Activated T-cell treated with anti-CD3 and anti-CD28 coated beads for 1 hour (primary cell): ENCODE measurements around the gene RAD51B.

Experiments
- DNase-seq: peaks from one replicate; pipeline ENCODE4 v3.0.0-alpha.2; 2020; ENCODE audit warnings: low read depth

The RAD51B gene

DNA sequence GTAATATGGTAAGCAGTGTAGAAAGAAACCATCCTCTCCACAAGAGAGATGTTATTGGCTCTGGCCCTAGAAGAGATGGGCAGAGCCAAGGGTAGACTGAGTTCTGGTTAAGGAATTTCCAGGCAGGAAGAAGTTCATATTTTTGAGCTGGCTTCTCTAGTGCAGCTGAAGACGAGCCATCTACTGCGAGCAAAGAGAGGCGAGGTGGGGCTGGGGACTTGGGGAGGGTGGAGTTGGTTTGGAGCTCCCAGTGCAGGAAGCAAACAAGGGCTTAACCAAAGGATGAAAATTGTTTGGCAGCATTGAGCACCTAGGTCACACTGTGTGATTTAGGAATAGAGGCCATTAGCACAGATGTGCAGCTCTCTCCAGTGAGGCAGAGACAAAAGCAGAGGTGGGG, 733.7 kb downstream of the RAD51B start:
- DNase-seq, result no peak

DNA sequence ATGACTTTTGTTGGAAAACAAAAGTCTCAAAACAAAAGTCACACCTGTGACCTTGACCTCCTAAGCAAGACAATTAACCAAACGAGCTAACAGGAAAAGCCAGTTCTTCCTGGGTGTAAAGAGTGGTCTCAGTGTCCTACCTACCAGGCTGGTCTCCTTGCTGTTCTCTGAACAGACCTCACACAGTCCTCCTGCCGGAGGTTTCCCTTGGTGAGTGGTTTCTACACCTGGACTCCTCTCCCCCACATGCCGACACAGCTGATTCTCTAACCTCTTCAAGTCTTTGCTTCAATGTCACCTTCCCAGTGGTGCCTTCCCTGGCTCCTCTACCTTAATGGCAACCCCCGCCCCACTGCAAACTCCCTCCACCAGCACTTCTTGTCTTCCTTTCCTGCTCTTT, 734.7 kb downstream of the RAD51B start:
- DNase-seq, result no peak

DNA sequence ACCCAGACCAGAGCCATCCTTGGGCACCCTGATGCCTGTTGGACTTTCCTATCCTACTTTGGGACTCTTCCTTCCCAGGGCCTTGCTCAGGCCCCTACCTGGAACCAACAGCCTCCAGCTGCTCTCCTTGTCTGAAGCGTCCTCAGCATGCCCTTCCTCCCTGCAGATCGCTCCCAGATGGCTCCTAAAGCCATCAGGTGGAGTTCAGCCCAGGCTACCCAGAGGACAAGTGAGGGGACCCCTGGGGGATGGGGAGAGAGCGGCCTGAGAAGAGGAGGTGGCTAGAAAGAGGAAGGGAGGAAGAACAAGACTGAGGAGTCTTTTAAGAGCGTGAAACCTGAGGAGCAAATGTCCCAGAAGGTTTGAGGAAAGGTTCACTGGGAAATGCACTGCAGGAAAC, 736.7 kb downstream of the RAD51B start:
- DNase-seq, result no peak

DNA sequence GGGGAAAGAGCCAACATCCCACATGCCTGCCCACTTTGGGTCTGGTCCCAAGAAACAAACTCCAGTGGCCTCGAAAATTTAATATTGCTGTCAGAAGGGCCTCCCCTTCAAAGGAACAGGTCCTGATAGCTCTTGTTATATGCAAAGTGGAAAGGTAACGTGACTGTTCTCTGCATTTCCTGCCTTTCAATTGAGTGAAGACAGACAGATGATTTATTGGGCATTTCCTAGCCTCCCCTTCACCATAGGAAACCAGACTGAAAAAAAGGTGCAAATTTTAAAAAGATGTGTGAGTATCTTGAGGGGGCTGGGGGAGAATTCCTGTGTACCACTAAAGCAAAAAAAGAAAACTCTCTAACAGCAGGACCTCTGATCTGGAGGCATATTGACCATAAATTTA, 738.1 kb downstream of the RAD51B start:
- no peak for DNase-seq

DNA sequence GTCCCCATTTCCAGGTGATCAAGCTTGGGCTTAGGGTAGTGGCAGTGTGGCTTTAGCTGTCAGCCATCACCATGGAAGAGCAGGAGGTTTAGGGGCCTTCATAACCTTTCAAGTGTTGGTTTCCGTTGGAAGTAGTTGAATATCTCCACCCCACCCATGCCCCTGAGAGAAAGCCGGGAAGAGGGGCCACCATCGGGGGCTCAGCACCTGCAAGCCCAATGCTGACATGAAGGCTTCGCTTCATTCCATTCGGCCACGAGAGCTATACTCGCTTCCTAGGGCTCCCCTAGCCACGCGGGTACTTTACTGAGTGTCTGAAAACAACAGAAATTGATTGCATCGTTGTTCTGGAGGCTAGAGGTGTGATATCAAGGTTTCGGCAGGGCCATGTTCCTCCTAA, 738.5 kb downstream of the RAD51B start:
- no peak for DNase-seq

DNA sequence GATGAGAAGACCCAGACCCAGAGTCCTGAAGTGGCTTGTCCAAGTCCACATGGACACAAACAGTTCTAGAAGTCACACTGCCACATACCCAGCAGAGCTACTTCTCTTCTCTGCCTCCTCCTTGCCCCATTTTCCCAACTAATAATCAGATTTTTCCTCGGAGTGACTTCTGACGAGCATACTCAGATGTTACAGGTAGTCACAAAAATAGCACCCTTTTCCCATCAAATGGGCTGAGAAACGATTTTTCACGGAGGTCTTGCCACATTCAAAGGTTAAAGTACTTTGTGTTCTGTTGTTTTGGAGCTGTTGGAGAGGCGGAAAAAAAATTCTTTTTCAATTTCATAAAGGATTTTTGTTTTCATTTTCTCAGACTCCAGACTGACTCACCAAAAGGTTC, 740.4 kb downstream of the RAD51B start:
- no peak for DNase-seq

DNA sequence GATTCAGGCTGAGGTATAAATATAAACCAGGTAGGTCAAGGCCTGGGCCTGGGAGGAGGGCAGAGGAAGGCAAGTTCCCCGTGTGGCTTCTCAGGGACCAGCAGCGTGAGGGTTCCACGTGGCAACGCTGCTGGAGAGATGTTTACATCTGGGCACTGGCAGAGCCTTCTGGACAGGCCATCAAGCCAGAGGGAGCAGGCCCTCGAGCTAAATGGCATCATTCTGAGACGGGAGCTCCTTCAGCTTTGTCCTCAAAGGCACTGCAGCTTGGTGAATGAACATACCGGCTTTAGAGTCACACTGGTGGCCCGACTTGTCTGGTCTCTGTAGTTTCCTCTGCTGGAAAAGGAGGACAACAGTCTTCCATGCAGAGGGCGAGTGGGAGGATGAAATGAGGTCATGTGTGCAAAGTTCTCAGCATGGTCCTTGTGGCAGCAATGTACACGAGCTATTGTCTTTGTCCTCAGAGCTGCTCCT, 742.0 kb downstream of the RAD51B start:
- DNase-seq, result no peak

DNA sequence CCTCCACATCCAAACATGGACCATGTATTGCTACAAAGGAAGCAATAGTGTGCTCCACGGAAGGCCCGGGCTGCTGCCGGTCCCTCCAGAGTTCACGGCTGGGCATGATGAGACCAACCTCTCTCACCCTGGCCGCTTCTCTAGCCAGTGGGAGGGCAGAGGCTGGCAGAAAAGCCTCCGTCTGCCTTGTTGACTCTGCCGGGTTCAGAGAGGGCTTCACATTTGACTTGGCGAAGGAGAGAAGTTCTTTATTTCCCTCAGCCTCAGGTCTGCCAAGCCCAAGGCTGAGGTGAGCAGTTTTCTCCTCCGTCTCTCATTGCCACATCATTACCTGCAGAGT, 743.3 kb downstream of the RAD51B start:
- DNase-seq, result no peak

DNA sequence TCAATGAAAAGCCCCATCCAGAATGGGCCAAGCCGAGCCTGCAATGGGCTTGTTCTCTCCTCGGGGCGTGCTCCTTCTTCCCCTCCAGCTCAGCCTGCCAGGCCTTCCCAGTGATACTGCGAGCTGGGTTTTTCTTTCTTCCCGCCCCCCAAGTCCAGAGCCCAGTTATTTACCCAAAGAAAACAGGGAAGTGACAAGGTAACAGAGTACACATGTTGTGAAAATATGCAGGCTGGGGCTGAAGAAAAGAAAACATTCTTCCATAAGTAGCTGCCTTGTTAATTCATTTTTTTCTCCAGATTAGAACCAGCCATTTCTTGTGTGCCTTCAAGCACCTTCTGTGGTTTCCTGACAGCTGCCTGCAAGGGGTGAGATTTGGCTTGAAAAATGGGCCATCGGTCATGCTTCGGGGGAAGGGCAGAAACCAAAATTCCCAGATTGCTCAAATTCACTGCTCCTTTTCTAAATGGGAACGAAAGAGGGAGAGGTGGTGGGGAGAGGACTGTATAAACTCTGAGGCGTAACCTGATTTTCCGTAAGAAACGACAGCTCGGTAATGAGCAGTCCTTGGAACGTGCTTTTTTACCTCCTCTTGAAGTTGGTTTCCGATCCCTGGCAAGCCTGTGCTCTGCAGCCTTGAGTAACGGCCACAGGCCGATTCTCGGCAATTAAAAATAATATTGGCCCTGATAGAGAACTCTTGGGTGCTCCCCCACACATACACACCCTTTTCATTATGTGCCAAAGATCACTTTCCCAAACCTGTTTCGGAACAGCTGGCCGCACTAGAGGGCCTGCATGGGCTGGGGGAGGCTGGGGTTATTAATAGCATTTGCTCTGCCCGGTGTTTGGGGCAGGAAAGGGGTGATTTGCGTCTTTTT, 743.9 kb downstream of the RAD51B start:
- DNase-seq, result no peak

DNA sequence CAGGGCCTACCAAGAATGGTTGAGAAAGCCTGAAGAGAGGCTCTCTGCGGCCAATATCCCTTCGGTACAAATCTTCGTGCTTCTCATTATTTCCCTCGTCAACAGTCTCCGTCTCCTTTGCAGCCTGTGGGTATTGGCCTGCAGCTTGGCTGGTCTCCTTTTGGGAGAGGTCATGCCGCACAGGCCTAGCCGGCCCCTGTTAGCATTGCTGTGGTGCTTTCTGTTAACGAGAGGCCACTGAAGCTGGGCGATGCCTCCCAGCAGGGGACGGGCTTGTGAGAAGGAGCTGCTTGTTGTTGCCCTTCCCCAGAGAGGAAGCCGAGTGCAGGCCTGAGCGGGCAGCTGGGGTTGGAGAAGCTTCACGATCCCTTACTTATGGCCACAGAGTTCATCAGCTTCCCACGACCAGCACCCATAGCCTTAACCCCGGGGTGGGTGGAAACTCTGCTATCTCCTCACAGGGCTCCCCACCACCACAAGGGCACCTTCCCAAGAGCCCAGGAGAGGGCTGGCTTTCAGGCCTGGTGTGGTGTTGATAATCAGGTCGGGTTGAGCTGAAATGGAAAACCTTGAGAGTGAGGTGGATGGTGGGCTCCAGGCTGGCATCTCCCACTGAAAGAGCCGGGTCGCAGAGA, 744.7 kb downstream of the RAD51B start:
- DNase-seq, result no peak

DNA sequence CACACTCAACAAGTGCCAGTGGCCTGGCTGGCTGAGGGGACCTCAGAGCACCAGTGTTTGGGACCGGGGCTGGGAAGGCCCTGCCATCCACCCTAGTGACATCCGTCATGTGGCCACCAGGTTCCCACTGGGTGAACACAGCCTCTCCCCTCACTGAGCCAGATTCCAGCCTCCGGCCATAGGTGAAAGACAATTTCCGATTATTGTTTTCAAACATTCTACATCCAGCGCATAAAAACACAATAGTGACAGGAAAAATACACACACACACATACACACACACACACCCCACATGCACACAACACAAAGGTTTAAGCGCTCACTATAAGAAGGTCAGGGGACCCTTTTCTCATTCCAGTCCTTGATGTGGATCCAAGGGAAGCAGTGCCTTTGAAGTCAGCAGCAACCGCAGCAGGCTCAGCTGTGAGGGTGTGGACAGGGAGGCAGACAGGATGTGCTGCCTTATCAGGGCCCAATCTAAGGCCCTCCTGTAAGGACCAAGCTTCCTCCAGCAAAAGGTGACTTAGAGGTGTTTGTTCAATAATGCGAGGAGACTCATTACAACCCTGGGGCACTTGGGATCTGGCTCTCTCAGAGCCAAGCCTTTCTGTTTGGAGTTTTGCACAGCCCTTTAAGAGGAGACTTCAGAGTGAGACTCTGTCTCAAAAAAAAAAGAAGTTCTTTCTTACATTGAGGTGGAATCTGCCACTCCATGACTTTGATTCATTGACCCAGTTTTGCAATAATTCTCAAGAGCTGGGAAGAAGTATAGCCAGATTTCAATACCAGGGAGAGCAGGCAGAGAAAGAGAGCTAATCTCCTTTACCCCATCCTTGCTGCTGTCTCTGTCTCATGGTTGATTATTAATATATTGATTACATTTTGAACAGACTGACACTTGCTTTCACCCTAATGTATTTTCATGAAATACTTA, 745.5 kb downstream of the RAD51B start:
- no peak for DNase-seq

DNA sequence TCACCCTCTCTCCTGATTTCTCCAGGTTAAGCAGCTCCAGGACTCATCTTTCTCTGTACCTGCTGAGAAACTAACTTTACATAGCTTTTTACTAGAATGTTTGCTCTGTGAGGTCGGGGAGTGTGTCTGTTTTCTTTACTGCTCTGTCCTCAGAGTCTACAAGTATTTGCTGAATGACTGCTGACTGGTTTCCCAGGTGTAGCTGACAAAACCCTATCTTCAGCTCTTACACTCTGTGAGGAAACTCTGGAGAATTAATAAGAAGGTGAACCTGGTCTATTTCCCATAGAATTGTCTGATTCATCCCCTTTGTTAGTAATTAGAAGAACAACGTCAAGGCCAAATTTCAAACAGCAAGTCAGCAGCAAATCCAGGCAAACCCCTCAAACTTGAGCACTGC, 746.5 kb downstream of the RAD51B start:
- no peak for DNase-seq

DNA sequence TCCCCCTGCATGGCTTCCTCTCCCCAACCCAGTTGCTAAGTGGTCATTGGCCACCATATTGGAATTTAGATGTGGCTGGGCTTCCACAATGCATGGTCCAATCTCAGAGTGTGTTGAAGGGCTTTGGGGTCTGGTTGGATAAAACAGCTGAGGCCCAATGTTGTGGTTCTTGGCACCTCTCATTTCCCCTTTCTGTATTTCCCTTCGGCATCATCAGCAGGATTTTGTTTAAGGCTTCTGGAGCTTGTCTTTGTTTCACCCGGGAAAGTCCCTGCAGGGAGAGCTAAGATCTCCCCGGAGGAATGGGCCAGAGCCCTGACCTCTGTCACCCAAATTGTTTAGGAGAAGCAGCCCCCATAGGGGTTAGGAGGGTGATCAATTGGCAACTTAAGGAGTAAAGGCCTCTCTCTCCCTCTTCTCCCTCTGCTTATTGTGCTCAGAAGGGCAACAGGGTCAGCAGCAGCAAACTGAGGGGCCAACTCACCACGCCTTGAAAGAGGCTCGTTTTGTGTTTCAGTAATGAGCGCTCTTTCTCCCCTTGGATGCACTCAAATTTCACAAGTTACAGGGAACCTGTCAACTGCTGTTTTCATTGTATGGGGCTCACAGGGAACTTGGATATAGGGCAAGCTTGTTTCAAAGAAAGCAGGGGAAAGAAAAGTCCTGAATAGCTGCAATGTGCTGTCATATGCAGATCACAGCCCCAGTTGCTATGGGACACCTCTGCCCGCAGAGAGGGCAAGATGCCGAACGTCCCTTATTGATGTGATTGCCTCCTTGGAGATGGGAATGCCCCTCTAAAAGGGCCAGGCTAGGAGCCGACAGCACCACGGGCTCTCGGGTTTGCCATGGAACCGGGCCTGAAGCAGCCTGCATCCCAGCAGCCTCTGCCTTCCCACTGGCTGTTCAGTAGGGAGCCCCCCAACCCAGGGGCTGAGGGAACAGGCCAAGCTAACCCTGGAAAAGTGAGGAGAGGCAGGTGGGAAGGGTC, 749.6 kb downstream of the RAD51B start:
- no peak for DNase-seq

DNA sequence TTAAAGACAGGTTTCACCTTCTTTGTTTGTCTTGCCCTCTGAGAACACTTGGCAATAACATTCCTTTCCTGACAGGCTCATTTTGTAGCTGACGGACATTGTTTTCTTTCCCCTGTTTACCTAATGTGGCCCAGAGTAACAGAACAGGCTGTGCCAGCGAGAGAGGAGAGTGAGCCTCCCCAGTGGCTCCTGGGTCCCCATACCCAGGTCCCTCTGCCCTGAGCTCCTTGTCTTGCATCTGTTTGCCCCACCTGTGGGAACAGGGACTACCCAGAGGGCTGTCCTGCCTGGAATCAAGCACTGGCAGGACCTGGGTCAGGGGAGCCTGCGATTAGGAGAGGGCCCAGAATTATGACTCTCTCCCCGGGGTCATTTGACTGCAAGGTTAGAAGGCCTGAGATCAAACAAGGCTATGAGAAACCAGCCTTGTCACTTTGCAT, 750.4 kb downstream of the RAD51B start:
- no peak for DNase-seq

DNA sequence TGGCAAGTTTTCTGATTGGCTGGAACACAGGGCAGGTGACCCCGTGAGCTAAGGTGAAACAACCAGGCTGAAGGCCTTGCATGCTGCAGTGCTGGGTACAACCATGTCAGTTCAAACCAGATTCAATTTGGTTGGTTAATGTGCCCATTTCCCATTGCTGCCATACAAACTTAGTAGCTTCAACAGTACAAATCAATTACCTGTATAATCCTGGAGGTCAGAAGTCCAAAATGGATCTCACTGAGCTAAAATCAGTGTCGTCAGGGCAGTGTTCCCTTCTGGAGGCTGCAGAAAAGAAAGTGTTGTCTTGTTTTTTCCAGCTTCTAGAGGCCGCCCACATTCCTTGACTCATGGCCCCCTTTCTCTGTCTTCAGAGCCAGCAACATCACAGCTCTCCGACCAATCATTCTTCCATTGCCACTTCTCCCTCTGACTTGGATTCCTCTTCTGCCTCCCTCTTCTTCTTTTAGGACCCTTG, 751.6 kb downstream of the RAD51B start:
- DNase-seq, result no peak

DNA sequence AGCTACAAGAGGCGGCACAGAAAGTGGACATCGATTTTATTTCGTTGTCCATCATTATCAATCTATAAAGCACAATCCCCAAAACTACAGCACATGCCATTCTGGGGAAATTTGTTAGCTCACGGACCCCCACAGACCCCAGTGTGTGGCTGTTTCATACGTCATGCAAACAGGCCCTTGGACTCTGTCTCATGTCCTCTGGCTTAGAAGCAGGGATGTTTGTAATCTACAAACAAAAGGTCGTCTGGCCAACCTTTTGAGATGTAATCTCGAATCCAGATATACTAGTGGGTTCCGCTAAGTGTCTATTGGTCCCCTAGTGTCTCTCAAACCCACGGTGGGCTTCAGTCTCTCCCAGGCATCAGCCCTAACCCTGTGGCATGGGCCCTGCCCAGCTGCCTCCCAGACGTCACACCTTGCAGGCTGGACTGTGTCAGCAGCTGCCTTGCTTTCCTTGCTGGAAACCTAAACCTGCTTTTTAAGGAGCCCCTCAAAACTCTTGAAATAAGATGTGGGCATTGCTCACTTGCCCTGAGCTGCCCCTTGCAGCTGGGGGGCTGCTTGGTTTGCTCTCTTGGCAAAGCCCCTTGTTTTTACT, 752.4 kb downstream of the RAD51B start:
- no peak for DNase-seq

DNA sequence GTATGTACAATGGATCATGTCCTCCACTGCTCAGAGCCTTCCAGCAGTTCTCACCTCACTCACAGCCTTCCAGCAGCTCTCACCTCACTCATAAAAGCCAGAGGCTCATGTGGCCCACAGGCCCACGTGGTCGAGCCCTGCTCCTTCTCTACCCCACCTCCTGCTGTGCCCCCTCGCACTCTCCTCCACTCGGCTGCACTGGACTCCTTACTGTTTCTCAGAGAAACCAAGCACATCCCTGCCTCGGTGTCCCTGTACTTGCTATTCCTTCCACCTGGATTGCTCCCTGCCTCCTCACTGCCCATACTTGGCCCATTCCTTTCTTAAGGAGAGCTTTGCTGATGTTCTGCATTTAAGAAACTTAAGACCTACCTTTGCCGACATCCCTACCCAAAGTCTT, 753.5 kb downstream of the RAD51B start:
- no peak for DNase-seq

DNA sequence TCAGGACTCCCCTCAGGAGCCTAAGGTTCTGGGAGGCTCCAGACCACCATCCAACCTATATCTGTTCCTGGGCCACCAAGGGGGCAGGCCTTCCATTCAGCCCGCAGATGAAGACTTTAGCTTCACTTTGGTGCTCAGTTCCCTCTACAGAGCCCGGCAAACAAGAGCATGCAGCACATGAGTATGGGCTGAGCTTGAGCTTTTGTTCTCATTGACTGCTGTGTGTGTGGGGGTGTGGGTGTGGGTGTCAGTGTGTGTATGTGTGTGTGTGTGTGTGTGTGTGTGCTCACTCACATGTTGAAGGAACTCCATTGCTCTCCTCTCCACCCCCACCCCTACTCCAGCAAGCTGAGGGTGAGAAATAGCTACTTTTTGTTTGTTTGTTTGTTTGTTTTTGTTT, 754.1 kb downstream of the RAD51B start:
- no peak for DNase-seq

DNA sequence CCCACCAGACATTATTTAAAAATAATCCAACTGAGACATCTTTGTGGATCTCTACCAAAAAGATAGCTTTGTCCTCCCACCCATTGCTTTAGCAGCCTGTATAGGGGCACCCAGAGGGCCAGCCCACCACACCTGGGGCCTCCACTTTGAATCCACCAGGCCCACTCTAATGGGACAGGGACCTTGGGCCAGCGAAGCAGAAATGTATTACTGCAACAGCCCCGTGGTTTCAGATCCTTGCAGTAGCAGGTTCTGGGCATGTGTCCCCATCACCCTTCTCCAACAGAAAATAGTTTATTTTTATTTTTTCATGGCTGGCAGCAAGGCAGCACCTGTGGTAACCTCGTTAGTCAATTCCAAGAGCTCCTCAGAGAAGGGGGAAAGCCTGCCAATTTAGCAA, 754.9 kb downstream of the RAD51B start:
- DNase-seq, result no peak

DNA sequence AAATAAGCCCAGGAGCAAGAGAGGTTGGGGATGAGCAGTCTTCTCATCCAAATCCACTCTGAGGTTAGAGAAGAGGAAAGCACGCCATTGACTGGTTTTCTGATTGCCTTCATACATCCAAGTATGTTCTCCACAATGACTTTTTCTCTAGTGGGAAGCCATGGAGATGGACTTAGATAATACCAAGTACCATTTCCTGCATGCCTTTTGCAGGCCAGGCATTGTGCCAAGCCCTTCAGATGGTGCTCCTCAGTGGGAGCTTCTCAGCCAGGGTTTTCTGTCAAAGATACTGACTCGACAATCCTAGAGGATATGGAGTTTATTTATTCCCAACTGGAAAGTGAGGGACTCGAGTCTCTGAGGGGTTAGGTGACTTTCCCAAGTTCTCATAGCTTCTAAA, 755.3 kb downstream of the RAD51B start:
- DNase-seq, result no peak

DNA sequence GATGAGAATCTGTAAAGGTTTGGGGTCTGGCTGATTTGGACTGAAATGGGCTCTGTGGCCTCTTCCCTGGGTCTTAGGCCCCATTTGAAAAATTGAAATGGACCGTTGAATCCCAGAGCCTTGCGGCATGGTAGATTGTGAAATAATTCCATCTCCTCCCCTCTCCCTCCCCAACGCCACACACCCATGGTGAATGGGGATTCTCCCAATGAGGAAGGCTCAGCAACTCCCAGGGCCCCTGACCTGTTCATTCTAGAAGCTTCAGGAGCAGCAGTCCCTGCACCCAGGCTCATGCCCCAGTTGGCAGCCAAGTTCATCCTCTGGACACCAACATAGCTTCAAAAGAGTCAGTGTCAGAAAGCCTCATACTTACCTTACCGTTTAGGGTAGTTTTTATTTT, 755.8 kb downstream of the RAD51B start:
- no peak for DNase-seq
